Caki2 (cell line): ENCODE data around the gene ZP2. TPM values are rescaled to one million over a fixed set of nuclear protein-coding genes. Genes with fewer than 3 reads are reported as not detected.
"Not testable (repeated sequence)": the region's sequence is repeated elsewhere in the genome, so short reads cannot be mapped to it uniquely, and the experiment has no call there.

Experiments used
- DNase-seq: peaks from one replicate; pipeline ENCODE4 v3.0.0-alpha.2; 2015; ENCODE audit warnings: low read depth
- in situ Hi-C: cut with HindIII; loops from 2 replicates; pipeline ENCODE4 v1.10.0; 2016; ENCODE audit warnings: low sequenced_read_pairs, low pct_unique_long_range_greater_than_20kb, mixed read lengths
- total RNA-seq: library from RNA; depleted of rRNA; stranded (reverse); fragments of >200 nt; shearing (Covaris generic); gene quantifications from 2 replicates; pipeline ENCODE4 v1.2.3, GENCODE V29; 2014; ENCODE audit warnings: low replicate concordance; rRNA removed

ZP2 gene
- total RNA-seq, 1 experiment from 2014 or later: not detected

DNA sequence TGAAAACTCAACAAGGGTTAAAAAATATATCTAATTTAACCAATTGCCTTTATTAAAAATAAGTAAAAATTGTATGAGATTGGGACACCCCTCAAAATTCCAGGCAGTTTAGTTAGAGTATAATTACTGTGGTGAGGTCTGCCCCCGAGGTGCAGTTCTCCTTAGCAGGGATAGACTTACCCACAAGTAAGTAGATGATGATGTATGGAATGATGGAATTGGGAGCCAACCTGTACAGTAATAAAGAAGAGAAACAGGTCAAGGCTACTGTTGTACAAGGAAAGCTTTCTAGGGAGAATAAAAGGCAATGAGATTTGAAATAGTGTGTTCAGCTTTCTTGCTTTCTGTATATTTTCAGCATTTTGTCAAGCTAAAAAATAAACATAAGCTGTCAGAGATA, 51.1 kb downstream of the ZP2 start:
- no peak for DNase-seq
- in situ Hi-C loops: no loop called here

DNA sequence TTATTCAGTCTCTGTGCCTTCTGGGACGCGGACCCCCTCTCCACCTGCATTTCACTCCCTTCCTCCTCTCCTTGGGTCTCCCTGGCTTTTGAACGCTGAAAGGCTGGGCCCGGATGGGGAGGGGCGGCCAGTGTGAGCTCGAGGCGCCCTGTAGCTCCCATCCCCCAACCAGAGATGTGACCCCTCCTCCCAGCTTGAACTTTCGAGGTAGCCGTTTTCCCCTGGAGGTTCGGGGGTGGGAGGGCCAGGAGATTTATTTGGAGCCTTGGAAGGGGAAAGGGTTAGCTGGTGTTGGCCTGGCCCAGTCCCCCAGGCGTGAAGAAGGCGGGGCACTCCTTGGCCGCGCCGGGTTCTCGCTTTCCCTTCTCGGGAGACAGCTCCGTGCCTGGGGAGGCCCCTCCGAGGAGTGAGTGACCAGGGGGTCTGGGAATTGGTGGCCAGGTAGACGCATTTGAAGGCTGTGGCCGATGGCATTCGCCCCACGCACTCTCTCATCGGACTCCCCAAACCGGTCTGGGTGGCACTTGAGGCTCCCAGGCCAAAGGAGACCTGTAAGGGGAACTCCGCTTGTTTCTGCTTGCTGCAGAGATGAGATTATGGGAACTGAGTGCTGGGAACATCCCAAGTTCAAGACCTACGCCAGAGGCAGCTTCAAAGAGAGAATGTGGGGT, 52.0 kb downstream of the ZP2 start:
- in situ Hi-C loops: no loop called here
- peak; percentile 49 for DNase-seq

DNA sequence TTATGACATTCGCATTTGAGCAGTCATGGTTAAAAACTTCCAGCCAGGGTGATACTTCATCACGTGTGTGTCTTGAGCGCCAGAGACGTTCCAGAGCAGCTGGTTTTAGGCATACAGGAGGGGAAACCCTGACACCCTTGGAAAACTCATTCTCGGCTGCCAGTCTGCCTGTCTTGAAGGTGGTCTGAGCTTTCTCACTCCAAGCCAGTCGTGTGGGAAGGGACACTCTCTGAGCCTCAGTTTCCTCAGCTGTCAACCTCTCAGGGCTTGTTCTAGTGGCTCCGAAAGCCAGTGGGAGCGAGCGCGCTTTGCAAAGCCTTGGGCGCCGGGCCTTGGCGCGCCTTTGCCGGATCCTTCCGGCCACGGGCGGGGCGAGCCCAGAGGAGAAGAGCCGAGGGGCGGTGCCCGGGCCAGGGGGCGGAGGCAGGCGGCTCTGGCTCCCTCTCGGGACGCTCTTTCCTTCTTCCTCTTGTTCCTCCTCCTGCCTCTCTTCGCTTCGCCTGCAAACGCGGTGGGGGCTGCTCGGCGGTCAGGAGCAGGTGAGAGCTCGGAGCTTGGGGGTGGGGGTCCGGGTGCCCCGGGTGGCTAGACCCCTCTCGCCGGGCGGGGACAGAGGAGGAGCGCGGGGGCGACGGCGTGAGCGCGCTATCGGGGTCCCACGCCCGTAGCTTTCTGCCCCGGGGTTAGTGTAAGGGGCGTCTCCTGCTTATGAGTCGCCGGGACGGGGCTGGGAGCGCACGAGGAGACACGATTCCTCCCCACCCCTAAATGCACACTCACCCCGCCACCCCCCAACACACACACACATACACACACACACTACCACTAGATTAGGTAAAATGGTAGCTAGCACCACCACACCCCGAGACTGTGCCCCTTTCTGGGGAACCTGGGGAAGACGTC, 52.9 kb downstream of the ZP2 start, which contains the start of gene LDAF1:
LDAF1 (plus strand) TSS at position 467 of the 903 bp plus-strand sequence. CDS start 2,509 bp downstream, outside the sequence.
- DNase-seq: peak; percentile 86
- in situ Hi-C loops: no loop called here

DNA sequence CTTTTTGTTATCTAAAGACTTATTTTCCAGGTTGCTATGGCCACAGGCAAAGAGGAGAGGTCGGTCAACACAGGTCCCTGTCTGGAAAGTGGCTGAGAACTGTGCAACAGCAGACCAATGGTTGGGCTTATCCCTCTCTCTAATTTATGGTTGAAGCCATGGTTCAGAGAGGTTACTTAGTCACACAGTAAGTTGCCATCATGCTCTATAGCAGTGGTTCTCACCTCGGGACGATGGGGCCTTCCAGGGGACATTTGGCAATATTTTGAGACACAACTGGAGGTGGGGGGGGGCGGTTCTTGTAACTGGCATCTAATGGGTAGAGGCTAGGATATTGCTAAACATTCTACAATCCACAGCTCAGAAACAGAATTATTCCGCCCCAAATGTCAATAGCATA, 53.7 kb downstream of the ZP2 start:
- DNase-seq: no peak
- in situ Hi-C loops: no loop called here

DNA sequence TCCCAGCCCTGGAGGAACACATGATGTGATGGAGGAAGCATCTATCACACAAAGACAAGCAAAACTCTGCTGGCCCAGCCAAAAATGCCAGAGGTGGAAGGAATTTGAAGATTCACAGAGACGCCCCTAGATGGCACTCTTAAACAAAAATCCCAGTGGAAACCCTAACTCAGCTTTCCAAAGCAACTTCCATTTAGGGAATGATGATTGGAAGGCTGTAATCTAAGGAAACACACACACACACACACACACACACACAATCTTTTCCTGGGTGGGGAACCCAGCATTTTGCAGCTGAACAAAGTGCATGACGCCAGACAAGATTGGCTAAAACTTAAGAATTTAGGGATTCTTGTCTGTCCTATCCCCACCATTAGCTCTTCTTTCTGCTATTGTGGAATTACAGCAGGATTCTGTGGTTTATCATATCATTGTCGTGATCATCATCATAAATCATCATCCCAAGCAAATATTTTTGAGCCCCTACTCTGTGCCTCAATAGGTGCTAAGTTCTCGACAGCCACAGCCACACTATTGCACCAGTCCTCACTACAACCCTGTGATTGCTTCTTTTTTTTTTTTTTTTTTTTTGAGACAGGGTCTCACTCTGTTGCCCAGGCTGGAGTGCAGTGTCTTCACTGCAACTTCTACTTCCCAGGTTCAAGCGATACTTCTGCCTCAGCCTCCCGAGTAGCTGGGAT, 54.5 kb downstream of the ZP2 start:
- DNase-seq: peak; percentile 82
- in situ Hi-C loops: no loop called here

DNA sequence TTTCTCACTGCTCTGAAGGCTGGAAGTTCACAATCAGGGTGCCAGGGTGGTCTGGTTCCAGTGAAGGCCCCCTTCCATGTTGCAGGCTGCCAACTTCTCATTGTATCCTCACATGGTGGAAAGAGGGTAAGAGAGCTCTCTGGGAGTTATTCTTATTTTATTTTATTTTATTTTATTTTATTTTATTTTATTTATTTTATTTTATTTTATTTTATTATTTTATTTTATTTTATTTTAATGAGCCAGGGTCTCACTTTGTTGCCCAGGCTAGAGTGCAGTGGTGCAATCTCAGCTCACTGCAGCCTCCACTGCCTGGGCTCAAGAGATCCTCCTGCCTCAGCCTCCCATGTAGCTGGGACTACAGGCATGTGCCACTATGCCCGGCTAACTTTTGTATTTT, 55.4 kb downstream of the ZP2 start:
- in situ Hi-C loops, DNase-seq: not testable (repeated sequence)

DNA sequence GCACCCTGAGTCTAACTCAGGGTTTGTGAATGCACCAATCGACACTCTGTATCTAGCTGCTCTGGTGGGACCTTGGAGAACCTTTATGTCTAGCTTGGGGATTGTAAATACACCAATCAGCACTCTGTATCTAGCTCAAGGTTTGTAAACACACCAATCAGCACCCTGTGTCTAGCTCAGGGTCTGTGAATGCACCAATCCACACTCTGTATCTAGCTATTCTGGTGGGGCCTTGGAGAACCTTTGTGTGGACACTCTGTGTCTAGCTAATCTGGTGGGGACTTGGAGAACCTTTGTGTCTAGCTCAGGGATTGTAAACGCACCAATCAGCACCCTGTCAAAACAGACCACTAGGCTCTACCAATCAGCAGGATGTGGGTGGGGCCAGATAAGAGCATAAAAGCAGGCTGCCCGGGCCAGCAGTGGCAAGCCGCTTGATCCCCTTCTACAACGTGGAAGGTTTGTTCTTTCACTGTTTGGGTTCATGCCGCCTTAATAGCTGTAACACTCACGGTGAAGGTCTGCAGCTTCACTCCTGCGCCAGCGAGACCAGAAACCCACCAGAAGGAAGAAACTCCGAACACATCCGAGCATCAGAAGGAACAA, 58.1 kb downstream of the ZP2 start:
- in situ Hi-C loops, DNase-seq: not testable (repeated sequence)

DNA sequence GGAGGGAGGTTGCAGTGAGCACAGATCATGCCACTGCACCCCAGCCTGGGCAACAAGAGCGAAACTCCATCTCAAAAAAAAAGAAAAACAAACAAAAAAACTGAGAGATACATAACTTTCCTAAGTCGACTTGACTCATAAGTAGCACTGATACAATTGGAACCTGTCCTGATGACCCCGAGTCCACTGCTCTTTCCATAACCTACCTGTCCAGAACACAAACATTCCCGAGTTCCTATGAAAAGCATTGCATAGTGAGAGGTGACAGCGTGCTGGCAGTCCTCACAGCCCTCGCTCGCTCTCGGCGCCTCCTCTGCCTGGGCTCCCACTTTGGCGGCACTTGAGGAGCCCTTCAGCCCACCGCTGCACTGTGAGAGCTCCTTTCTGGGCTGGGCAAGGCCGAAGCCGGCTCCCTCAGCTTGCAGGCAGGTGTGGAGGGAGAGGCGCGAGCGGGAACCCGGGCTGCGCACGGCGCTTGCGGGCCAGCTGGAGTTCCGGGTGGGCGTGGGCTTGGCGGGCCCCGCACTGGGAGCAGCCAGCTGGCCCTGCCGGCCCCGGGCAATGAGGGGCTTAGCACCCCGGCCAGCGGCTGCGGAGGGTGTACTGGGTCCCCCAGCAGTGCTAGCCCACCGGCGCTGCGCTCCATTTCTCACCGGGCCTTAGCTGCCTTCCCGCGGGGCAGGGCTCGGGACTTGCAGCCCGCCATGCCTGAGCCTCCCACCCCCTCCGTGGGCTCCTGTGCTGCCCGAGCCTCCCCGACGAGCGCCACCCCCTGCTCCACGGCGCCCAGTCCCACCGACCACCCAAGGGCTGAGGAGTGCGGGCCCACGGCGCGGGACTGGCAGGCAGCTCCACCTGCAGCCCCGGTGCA, 59.0 kb downstream of the ZP2 start:
- not testable (repeated sequence) for DNase-seq

DNA sequence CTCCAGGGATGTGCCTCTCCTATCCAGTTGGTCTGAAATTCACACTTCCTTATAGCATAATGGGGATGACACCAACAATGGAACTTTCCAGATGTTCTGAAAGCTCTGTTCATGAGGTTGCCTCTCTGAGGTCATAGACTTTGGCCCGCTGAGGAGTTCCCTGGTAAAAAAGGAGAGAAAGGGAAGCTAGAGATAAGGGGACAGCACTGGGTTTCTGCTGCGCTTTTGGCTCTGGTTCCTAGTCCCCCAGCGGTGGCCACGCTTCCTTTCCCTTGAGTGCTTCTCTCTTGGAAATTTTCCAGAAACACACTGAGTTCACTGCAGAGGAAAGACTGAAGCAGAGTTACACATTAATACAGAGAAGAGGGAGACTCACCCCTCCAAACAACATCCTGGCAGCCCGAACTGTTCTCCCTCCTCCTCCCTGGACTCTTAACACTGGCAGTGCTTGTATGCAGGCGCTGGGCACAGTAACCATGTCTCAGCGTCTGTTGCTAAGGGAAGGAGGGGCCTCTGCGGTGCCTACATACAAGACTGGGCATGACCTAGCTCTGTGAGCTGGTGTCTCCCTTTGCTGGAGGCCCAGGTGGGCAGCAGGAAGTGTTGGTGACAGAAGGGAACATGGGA, 60.9 kb downstream of the ZP2 start, which contains the start of gene DNAH3:
DNAH3 (minus strand) TSS at position 472 of the 627 bp plus-strand sequence. CDS start 527 bp downstream, outside the sequence.
- in situ Hi-C loops: no loop called here
- DNase-seq: peak; percentile 95

More for the DNA sequence above, 59.0 kb downstream of the ZP2 start:
- in situ Hi-C loops: not testable (repeated sequence)

Other genes starting within 250 kb of the ZP2 start
- gene DNAH3, start 60.7 kb downstream of the ZP2 start, total RNA-seq: 0.17 TPM in 1 of 2 replicates, not detected in the other
- 67.2 and 104 TPM in 2 replicates for gene LDAF1, start 52.9 kb downstream of the ZP2 start, total RNA-seq
- gene ANKS4B, start 22.1 kb upstream of the ZP2 start, total RNA-seq: not detected in 2 replicates
- gene CRYM, start 66.7 kb upstream of the ZP2 start, total RNA-seq: 10.7 and 20.5 TPM in 2 replicates